ENCODE data around the gene KCNQ2.

GRCh38 chr20:63409834-63410435, 62.5 kb downstream of the KCNQ2 start:
- TF ChIP-seq POLR2A (IDR thresholded peaks at IDR 0.05) (no peak), CTCF (IDR thresholded peaks at IDR 0.05) (no peak)

Measured in adrenal gland (tissue), 5 donors.